IPS-NIHi11 (cell line): ENCODE data around the gene MAPK11.

ENCODE experiments used
- DNase-seq: peaks from one replicate; pipeline ENCODE4 v3.0.0; 2012; ENCODE audit warnings: mixed read lengths, low spot score

Gene MAPK11

GRCh38 chr22:50260801-50261614 lies 9.2 kb downstream of the MAPK11 start:
- peak; percentile 70 for DNase-seq

- no peak for DNase-seq
Observed at GRCh38 chr22:50260434-50260800, 9.8 kb downstream of the MAPK11 start.

GRCh38 chr22:50259302-50259701 lies 10.9 kb downstream of the MAPK11 start:
- DNase-seq, result no peak

- no peak for DNase-seq
Observed at GRCh38 chr22:50258361-50259292, 11.6 kb downstream of the MAPK11 start.

- no peak for DNase-seq
Observed at GRCh38 chr22:50257451-50258360, 12.5 kb downstream of the MAPK11 start.

GRCh38 chr22:50257041-50257440 lies 13.1 kb downstream of the MAPK11 start:
- DNase-seq, result no peak

GRCh38 chr22:50256258-50256862 lies 13.8 kb downstream of the MAPK11 start:
- DNase-seq, result no peak

- no peak for DNase-seq
Observed at GRCh38 chr22:50255607-50256006, 14.6 kb downstream of the MAPK11 start.

- DNase-seq, result no peak
Observed at GRCh38 chr22:50255099-50255498, 15.1 kb downstream of the MAPK11 start.

- DNase-seq, result no peak
Observed at GRCh38 chr22:50253941-50254340, 16.2 kb downstream of the MAPK11 start.

- DNase-seq, result no peak
Observed at GRCh38 chr22:50253046-50253915, 16.9 kb downstream of the MAPK11 start.

- peak; percentile 77 for DNase-seq
Observed at GRCh38 chr22:50252082-50253045, 17.8 kb downstream of the MAPK11 start.

- DNase-seq, result no peak
Observed at GRCh38 chr22:50251477-50252081, 18.6 kb downstream of the MAPK11 start.

- peak; percentile 94 for DNase-seq
Observed at GRCh38 chr22:50250555-50251476, 19.4 kb downstream of the MAPK11 start, which contains the start of gene HDAC10. Gene HDAC10, minus strand, starts transcription at chr22:50251265. Its CDS starts 233 bp downstream, at chr22:50251032.

GRCh38 chr22:50250249-50250554 lies 20.0 kb downstream of the MAPK11 start:
- DNase-seq, result no peak

- DNase-seq, result no peak
Observed at GRCh38 chr22:50249341-50250248, 20.6 kb downstream of the MAPK11 start.
